ENCODE measurements around the gene ZC2HC1C. TPM values are rescaled to one million over a fixed set of nuclear protein-coding genes. Genes with fewer than 3 reads are reported as not detected.

The ZC2HC1C gene
- total RNA-seq, 1 experiment from 2014 or later = 1.4 TPM

- Histone ChIP-seq H4K5ac (ENCODE audit: insufficient read length, low read depth, low read length) (no peak overlapping the region), H3K14ac (ENCODE audit: insufficient read depth, low read length) (no peak overlapping the region), H2BK12ac (ENCODE audit: insufficient read length, low read depth, low read length) (no peak overlapping the region), H4K20me1 (ENCODE audit: control insufficient read depth, insufficient read depth, insufficient read length) (no peaks in the 10 kb centered on the region), H2BK20ac (ENCODE audit: low read depth, low read length, poor library complexity, severe bottlenecking) (no peak overlapping the region), H2BK5ac (ENCODE audit: insufficient read length, low read length) (no peak overlapping the region), H2AK5ac (ENCODE audit: insufficient read length, low read length) (no peak overlapping the region), H3K4ac (ENCODE audit: low read depth, low read length) (no peak overlapping the region), H4K8ac (replicated peaks; ENCODE audit: insufficient read length, low read depth, low read length) (no peak overlapping the region), H3K56ac (ENCODE audit: insufficient read length, low read depth, low read length) (no peak overlapping the region), H3K18ac (ENCODE audit: insufficient read length, low read depth, low read length) (no peak overlapping the region), H2BK15ac (ENCODE audit: low read depth, low read length) (no peak overlapping the region), H3K23me2 (ENCODE audit: insufficient read length, low read depth, low read length, poor library complexity, severe bottlenecking) (peaks cover 2% of the 10 kb centered on the region), H2AFZ (ENCODE audit: low read length) (no peak overlapping the region), H3K9me3 (ENCODE audit: control insufficient read depth, low read depth, low read length) (no peaks in the 10 kb centered on the region), H2BK120ac (ENCODE audit: low read depth, low read length, poor library complexity, severe bottlenecking) (no peak overlapping the region), H4K91ac (ENCODE audit: insufficient read length, low read depth, low read length) (no peak overlapping the region), H3T11ph (ENCODE audit: low read length) (no peak overlapping the region), H3K9ac (ENCODE audit: extremely low read depth, insufficient read length, low read length) (peak overlapping the region; percentile 72), H3K4me1 (ENCODE audit: insufficient read depth, low read length) (no peaks in the 10 kb centered on the region), H3K79me2 (ENCODE audit: insufficient read depth, low read length) (peaks cover 1% of the 10 kb centered on the region; the same call in 1 of the 2 replicates), H3K27ac (ENCODE audit: insufficient read length, low read depth, low read length) (no peak overlapping the region), H3K23ac (ENCODE audit: insufficient read length, low read depth, low read length) (no peak overlapping the region), H3K4me2 (ENCODE audit: insufficient read depth, insufficient read length, low read length) (peak overlapping the region; percentile 72), H3K79me1 (ENCODE audit: insufficient read depth, low read depth, low read length, poor library complexity, severe bottlenecking) (no peaks in the 10 kb centered on the region), H3K27me3 (ENCODE audit: insufficient read depth, low read length) (no peaks in the 10 kb centered on the region)
- DNase-seq = no peak
- Mint-ChIP-seq H3K27me3 (ENCODE audit: low read depth) (no peaks in the 10 kb centered on the region; the same call in 1 of the 2 replicates), H3K4me1 (peaks cover 11% of the 10 kb centered on the region in 2 experiments; a peak in 3 of 4 replicates), H3K9me3 (peaks cover 9 to 10% of the 10 kb centered on the region in 2 experiments), H3K36me3 (ENCODE audit: insufficient read depth in 1 of 3, low read depth in 3 of 3) (peaks cover 15 to 32% (median 29%) of the 10 kb centered on the region in 3 experiments), H3K4me3 (peak overlapping the region; percentile 97 to 98), H3K27ac (peak overlapping the region in 1 of 3 experiments; percentile 97; a peak in 1 of 7 replicates)
- no peak for TF ChIP-seq CTCF (conservative IDR thresholded peaks at IDR 0.05)
- WGBS (ENCODE audit: extremely low coverage, insufficient read length, low lambda C conversion rate) = no CpG with 5 or more reads among the region's 5 CpGs
Measured at GRCh38 chr14:75063013-75063412, 6.4 kb upstream of the ZC2HC1C start.
